HepG2 (cell line): ENCODE data around the gene CSNK1G1. TPM values are rescaled to one million over a fixed set of nuclear protein-coding genes. Genes with fewer than 3 reads are reported as not detected.

Source experiments
- CBX5 ChIP-seq: sonication (generic); formaldehyde crosslinking; IDR thresholded peaks from 2 replicates; pipeline ENCODE4 v1.4.0; 2020; ENCODE audit warnings: missing genetic modification reagents, borderline replicate concordance
- CEBPG ChIP-seq: IDR thresholded peaks from 2 replicates; pipeline ENCODE4 v1.6.1; 2016
- DNMT3B ChIP-seq: conservative IDR thresholded peaks from 2 replicates; pipeline ENCODE4 v1.6.1; 2016; ENCODE audit warnings: missing biosample characterization, control low read depth
- EED ChIP-seq: sonication (generic); formaldehyde crosslinking; IDR thresholded peaks from 2 replicates; pipeline ENCODE4 v1.5.0; 2020; ENCODE audit warnings: mild to moderate bottlenecking, missing genetic modification reagents
- HES4 ChIP-seq: sonication (generic); formaldehyde crosslinking; IDR thresholded peaks from 2 replicates; pipeline ENCODE4 v1.9.0; 2021; ENCODE audit warnings: mild to moderate bottlenecking, missing genetic modification reagents, borderline replicate concordance
- KAT7 ChIP-seq: IDR thresholded peaks from 2 replicates; pipeline ENCODE4 v1.6.1; 2018; ENCODE audit warnings: borderline replicate concordance, missing compliant biosample characterization
- PCBP1 ChIP-seq: fragments of 200-400 bp; formaldehyde crosslinking; IDR thresholded peaks from 2 replicates; pipeline ENCODE4 v1.6.1; 2017; ENCODE audit warnings: mild to moderate bottlenecking, low read depth, low read length, borderline replicate concordance
- PHB2 ChIP-seq: fragments of 450-650 bp; IDR thresholded peaks from 2 replicates; pipeline ENCODE4 v1.6.1; 2018; ENCODE audit not compliant: partially characterized antibody
- SMARCE1 ChIP-seq: fragments of 450-650 bp; IDR thresholded peaks from 2 replicates; pipeline ENCODE4 v1.6.1; 2017; ENCODE audit warnings: borderline replicate concordance
- SMYD3 ChIP-seq: sonication (generic); formaldehyde crosslinking; IDR thresholded peaks from 2 replicates; pipeline ENCODE4 v1.8.1; 2023; ENCODE audit warnings: mild to moderate bottlenecking, missing genetic modification reagents
- TOE1 ChIP-seq: sonication (generic); formaldehyde crosslinking; IDR thresholded peaks from 2 replicates; pipeline ENCODE4 v1.4.0; 2020; ENCODE audit warnings: mild to moderate bottlenecking, missing genetic modification reagents
- ZBTB38 ChIP-seq: sonication (generic); formaldehyde crosslinking; IDR thresholded peaks from 2 replicates; pipeline ENCODE4 v1.5.1; 2020; ENCODE audit warnings: mild to moderate bottlenecking, missing genetic modification reagents
- ZFY ChIP-seq: sonication (generic); formaldehyde crosslinking; IDR thresholded peaks from 2 replicates; pipeline ENCODE4 v1.4.0; 2020; ENCODE audit warnings: missing genetic modification reagents
- ZNF354B ChIP-seq: sonication (generic); formaldehyde crosslinking; IDR thresholded peaks from 2 replicates; pipeline ENCODE4 v1.8.0; 2022; ENCODE audit warnings: mild to moderate bottlenecking, missing genetic modification reagents
- ZNF530 ChIP-seq: sonication (generic); formaldehyde crosslinking; IDR thresholded peaks from 2 replicates; pipeline ENCODE4 v1.5.0; 2020; ENCODE audit warnings: low read depth, mild to moderate bottlenecking, missing genetic modification reagents
- polyA plus RNA-seq, 8 experiments: library from polyadenylated mRNA; depleted of rRNA in 3 of 8; stranded (reverse) in 7 of 8; unstranded in 1 of 8; fragments of >200 nt; fragmentation: Illumina TruSeq in 4 of 8; extraction: Trizol in 4 of 8; gene quantifications; 2 replicates each; pipeline versions ENCODE4 v1.2.1 to v1.2.3, GENCODE V29; 2011 to 2016; ENCODE audit warnings: low read depth in 4 of 8, missing spikeins in 1 of 8, mixed read lengths in 1 of 8; ENCODE audit not compliant: insufficient read depth in 1 of 8
- total RNA-seq, 5 experiments: library from RNA; depleted of rRNA; stranded (reverse); fragments of >200 nt; fragmentation: Illumina TruSeq; extraction: Trizol; gene quantifications; 2 replicates each; pipeline ENCODE4 v1.2.3, GENCODE V29; 2016; ENCODE audit warnings: low read depth in 1 of 5
- TF ChIP-seq, protein P1 (sequence below): sonication (generic); formaldehyde crosslinking; IDR thresholded peaks from 2 replicates; pipeline ENCODE4 v1.4.0; 2020; ENCODE audit warnings: missing genetic modification reagents
- TF ChIP-seq, protein P2 (sequence below): IDR thresholded peaks from 2 replicates; pipeline ENCODE4 v1.6.1; 2016; ENCODE audit warnings: missing compliant biosample characterization, missing genetic modification reagents, borderline replicate concordance
- TF ChIP-seq, protein P3 (sequence below): sonication (generic); formaldehyde crosslinking; IDR thresholded peaks from 2 replicates; pipeline ENCODE4 v1.4.0; 2020; ENCODE audit warnings: missing genetic modification reagents
- TF ChIP-seq, protein P4 (sequence below): sonication (generic); formaldehyde crosslinking; conservative IDR thresholded peaks from 2 replicates; pipeline ENCODE4 v1.8.0; 2022; ENCODE audit warnings: mild to moderate bottlenecking, moderate library complexity, missing genetic modification reagents
- TF ChIP-seq, protein P5 (sequence below): sonication (generic); formaldehyde crosslinking; IDR thresholded peaks from 2 replicates; pipeline ENCODE4 v1.4.0; 2020; ENCODE audit warnings: missing genetic modification reagents

CSNK1G1 gene
- total and polyA plus RNA-seq, 2 of the 13 experiments (the other 11 are each of a cell fraction or from before 2014, with no cell fraction given), result 8.5 to 12.6 TPM

DNA sequence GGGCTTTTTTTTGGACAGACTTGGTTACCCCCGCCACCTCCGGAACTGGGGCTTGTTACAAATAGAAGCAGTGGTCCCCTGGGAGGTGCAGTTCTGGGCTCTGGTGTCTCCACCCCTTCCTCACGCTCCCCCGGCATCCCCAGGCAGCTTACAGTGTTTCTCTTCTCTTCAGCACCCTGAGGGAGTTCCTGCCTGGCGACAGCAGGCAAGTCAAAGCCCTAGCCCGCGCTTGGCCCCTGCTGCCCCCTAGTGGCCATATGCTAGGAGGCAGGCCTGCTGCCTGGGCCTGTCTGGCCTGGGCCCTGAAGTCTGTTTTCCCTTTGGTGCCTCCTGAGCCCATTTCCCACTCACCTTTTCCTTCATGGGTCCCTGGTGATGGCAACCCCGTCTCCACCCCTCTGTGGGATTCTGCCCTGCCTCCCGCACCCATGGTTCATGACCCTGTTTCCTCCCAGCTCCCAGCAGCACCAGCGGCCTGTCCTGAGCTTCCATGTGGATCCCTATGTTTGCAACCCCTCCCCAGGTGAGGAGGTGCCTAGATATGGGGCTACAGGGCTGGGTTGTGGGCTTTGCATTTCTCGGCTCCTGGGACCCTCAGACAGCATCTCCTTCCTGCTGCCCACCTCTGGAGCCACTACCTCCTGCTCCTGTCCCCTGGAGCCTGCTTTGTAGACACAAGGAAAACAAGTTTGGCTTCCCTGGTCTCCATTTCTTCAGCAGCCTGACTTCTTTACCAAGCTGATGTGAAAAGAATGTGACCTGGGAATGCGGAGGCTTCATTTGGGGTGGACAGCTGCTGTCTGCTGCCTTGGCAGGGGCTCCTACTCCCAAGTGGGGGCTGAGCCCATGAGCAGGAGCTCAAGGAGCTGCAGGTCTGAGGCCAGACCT, 202.2 kb downstream of the CSNK1G1 start (continued):
- TF ChIP-seq, protein P1, sequence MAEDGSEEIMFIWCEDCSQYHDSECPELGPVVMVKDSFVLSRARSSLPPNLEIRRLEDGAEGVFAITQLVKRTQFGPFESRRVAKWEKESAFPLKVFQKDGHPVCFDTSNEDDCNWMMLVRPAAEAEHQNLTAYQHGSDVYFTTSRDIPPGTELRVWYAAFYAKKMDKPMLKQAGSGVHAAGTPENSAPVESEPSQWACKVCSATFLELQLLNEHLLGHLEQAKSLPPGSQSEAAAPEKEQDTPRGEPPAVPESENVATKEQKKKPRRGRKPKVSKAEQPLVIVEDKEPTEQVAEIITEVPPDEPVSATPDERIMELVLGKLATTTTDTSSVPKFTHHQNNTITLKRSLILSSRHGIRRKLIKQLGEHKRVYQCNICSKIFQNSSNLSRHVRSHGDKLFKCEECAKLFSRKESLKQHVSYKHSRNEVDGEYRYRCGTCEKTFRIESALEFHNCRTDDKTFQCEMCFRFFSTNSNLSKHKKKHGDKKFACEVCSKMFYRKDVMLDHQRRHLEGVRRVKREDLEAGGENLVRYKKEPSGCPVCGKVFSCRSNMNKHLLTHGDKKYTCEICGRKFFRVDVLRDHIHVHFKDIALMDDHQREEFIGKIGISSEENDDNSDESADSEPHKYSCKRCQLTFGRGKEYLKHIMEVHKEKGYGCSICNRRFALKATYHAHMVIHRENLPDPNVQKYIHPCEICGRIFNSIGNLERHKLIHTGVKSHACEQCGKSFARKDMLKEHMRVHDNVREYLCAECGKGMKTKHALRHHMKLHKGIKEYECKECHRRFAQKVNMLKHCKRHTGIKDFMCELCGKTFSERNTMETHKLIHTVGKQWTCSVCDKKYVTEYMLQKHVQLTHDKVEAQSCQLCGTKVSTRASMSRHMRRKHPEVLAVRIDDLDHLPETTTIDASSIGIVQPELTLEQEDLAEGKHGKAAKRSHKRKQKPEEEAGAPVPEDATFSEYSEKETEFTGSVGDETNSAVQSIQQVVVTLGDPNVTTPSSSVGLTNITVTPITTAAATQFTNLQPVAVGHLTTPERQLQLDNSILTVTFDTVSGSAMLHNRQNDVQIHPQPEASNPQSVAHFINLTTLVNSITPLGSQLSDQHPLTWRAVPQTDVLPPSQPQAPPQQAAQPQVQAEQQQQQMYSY (CRISPR knock-in tag), result no peak
- TF ChIP-seq PHB2 (no peak), CBX5 (0 out of 2 replicates have a peak, but pooled peaks have one; percentile 61), EED (peak; percentile 82; the same call in 1 of the 2 replicates), ZFY (peak; percentile 79), CEBPG (CRISPR knock-in tag) (no peak), ZNF354B (CRISPR knock-in tag) (no peak), ZBTB38 (CRISPR knock-in tag) (no peak; the same call in 1 of the 2 replicates), PCBP1 (no peak), TOE1 (no peak), DNMT3B (CRISPR knock-in tag) (no peak), KAT7 (no peak), HES4 (CRISPR knock-in tag) (no peak), SMARCE1 (no peak), SMYD3 (CRISPR knock-in tag) (no peak), ZNF530 (CRISPR knock-in tag) (no peak)
- TF ChIP-seq, protein P2, sequence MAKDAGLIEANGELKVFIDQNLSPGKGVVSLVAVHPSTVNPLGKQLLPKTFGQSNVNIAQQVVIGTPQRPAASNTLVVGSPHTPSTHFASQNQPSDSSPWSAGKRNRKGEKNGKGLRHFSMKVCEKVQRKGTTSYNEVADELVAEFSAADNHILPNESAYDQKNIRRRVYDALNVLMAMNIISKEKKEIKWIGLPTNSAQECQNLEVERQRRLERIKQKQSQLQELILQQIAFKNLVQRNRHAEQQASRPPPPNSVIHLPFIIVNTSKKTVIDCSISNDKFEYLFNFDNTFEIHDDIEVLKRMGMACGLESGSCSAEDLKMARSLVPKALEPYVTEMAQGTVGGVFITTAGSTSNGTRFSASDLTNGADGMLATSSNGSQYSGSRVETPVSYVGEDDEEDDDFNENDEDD (CRISPR knock-in tag), result peak; percentile 41; the same call in 1 of the 2 replicates
- TF ChIP-seq, protein P3, sequence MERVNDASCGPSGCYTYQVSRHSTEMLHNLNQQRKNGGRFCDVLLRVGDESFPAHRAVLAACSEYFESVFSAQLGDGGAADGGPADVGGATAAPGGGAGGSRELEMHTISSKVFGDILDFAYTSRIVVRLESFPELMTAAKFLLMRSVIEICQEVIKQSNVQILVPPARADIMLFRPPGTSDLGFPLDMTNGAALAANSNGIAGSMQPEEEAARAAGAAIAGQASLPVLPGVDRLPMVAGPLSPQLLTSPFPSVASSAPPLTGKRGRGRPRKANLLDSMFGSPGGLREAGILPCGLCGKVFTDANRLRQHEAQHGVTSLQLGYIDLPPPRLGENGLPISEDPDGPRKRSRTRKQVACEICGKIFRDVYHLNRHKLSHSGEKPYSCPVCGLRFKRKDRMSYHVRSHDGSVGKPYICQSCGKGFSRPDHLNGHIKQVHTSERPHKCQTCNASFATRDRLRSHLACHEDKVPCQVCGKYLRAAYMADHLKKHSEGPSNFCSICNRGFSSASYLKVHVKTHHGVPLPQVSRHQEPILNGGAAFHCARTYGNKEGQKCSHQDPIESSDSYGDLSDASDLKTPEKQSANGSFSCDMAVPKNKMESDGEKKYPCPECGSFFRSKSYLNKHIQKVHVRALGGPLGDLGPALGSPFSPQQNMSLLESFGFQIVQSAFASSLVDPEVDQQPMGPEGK, result peak; percentile 41
- TF ChIP-seq, protein P4, sequence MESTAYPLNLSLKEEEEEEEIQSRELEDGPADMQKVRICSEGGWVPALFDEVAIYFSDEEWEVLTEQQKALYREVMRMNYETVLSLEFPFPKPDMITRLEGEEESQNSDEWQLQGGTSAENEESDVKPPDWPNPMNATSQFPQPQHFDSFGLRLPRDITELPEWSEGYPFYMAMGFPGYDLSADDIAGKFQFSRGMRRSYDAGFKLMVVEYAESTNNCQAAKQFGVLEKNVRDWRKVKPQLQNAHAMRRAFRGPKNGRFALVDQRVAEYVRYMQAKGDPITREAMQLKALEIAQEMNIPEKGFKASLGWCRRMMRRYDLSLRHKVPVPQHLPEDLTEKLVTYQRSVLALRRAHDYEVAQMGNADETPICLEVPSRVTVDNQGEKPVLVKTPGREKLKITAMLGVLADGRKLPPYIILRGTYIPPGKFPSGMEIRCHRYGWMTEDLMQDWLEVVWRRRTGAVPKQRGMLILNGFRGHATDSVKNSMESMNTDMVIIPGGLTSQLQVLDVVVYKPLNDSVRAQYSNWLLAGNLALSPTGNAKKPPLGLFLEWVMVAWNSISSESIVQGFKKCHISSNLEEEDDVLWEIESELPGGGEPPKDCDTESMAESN, result peak; percentile 68; the same call in 1 of the 2 replicates
- TF ChIP-seq, protein P5, sequence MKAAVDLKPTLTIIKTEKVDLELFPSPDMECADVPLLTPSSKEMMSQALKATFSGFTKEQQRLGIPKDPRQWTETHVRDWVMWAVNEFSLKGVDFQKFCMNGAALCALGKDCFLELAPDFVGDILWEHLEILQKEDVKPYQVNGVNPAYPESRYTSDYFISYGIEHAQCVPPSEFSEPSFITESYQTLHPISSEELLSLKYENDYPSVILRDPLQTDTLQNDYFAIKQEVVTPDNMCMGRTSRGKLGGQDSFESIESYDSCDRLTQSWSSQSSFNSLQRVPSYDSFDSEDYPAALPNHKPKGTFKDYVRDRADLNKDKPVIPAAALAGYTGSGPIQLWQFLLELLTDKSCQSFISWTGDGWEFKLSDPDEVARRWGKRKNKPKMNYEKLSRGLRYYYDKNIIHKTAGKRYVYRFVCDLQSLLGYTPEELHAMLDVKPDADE (CRISPR knock-in tag), result no peak
